K562 (cell line): ENCODE data around the gene PAAF1. TPM values are rescaled to one million over a fixed set of nuclear protein-coding genes. Genes with fewer than 3 reads are reported as not detected.
A peak's percentile ranks its signal among the peaks of the same experiment; 100 is the strongest.

ENCODE experiments used
- CBX2 ChIP-seq: fragments of 200-600 bp; sonication (generic); IDR thresholded peaks from one replicate; pipeline ENCODE4 v1.6.1; 2012; ENCODE audit warnings: mild to moderate bottlenecking, low read length, inconsistent platforms; ENCODE audit not compliant: insufficient read depth, poor library complexity, severe bottlenecking
- EP300 ChIP-seq: IDR thresholded peaks from 2 replicates; pipeline ENCODE4 v1.6.1; 2012; ENCODE audit warnings: low read length, improper control_type of control experiment
- ETV5 ChIP-seq: sonication (generic); formaldehyde crosslinking; IDR thresholded peaks from 2 replicates; pipeline ENCODE4 v1.4.0; 2020; ENCODE audit warnings: low read depth, mild to moderate bottlenecking, missing genetic modification reagents
- EZH2 ChIP-seq: IDR thresholded peaks from 2 replicates; pipeline ENCODE4 v1.6.1; 2012; ENCODE audit warnings: low read depth, mild to moderate bottlenecking, inconsistent platforms, low read length, borderline replicate concordance
- HDAC3 ChIP-seq: fragments of 450-650 bp; IDR thresholded peaks from 2 replicates; pipeline ENCODE4 v1.6.1; 2018; ENCODE audit warnings: borderline replicate concordance, mild to moderate bottlenecking, moderate library complexity; ENCODE audit not compliant: partially characterized antibody
- NFXL1 ChIP-seq: fragments of 450-650 bp; formaldehyde crosslinking; IDR thresholded peaks from 2 replicates; pipeline ENCODE4 v1.4.0; 2021; ENCODE audit warnings: mild to moderate bottlenecking
- PRDM10 ChIP-seq: fragments of 450-650 bp; IDR thresholded peaks from 2 replicates; pipeline ENCODE4 v1.6.1; 2018; ENCODE audit not compliant: partially characterized antibody
- RBM22 ChIP-seq: fragments of 200-400 bp; formaldehyde crosslinking; IDR thresholded peaks from 2 replicates; pipeline ENCODE4 v1.6.1; 2018; ENCODE audit warnings: low read length, low read depth; ENCODE audit not compliant: poor library complexity, severe bottlenecking
- TCF3 ChIP-seq: sonication (generic); formaldehyde crosslinking; IDR thresholded peaks from 2 replicates; pipeline ENCODE4 v1.4.0; 2020; ENCODE audit warnings: mild to moderate bottlenecking, missing genetic modification reagents
- TCF7 ChIP-seq: sonication (generic); IDR thresholded peaks from 2 replicates; pipeline ENCODE4 v1.6.1; 2016; ENCODE audit warnings: antibody characterized with exemption, borderline replicate concordance
- ZBED1 ChIP-seq: IDR thresholded peaks from 2 replicates; pipeline ENCODE4 v1.6.1; 2014
- ZNF639 ChIP-seq, 2 experiments: fragments of 200-800 bp in 1 of 2; sonication (Bioruptor generic) in 1 of 2; sonication (generic) in 1 of 2; formaldehyde crosslinking in 1 of 2; IDR thresholded peaks in 1 of 2; conservative IDR thresholded peaks in 1 of 2; 2 replicates each; pipeline versions ENCODE4 v1.5.0 to v1.6.1; 2016 to 2020; ENCODE audit warnings: missing compliant biosample characterization in 1 of 2, missing genetic modification characterization in 1 of 2, missing genetic modification reagents in 1 of 2
- polyA plus RNA-seq, 8 experiments: library from polyadenylated mRNA; depleted of rRNA in 4 of 8; stranded (reverse) in 5 of 8; unstranded in 3 of 8; fragments of >200 nt; fragmentation: Nextera tagmentation in 2 of 8; fragmentation: Illumina TruSeq in 1 of 8; extraction: Ambion mirVana in 2 of 8; extraction: Trizol in 1 of 8; gene quantifications; 2 replicates each; pipeline versions ENCODE4 v1.2.1 to v1.2.3, GENCODE V29; 2011 to 2014; ENCODE audit warnings: inconsistent platforms in 1 of 8, missing spikeins in 1 of 8
- total RNA-seq, 7 experiments: library from RNA; depleted of rRNA in 6 of 7; stranded (reverse); fragments of >200 nt in 6 of 7; fragmentation: Illumina TruSeq in 2 of 7; extraction: Trizol in 2 of 7; gene quantifications; 2 replicates each; pipeline versions ENCODE4 v1.2.1 to v1.2.3, GENCODE V29; 2011 to 2021; ENCODE audit warnings: low replicate concordance in 1 of 7
- TF ChIP-seq, protein P1 (sequence below): fragments of 150-350 bp; IDR thresholded peaks from 2 replicates; pipeline ENCODE4 v1.6.1; 2014; ENCODE audit warnings: low read depth, mild to moderate bottlenecking, low read length, borderline replicate concordance
- TF ChIP-seq, protein P2 (sequence below): fragments of 450-650 bp; IDR thresholded peaks from 2 replicates; pipeline ENCODE4 v1.6.1; 2016
- TF ChIP-seq, protein P3 (sequence below): sonication (generic); formaldehyde crosslinking; IDR thresholded peaks from 2 replicates; pipeline ENCODE4 v1.8.0; 2022; ENCODE audit warnings: missing genetic modification reagents, mild to moderate bottlenecking, borderline replicate concordance

Gene PAAF1
- total and polyA plus RNA-seq, 9 of the 15 experiments (the other 6 are each of a cell fraction or from before 2014, with no cell fraction given) = 13.5 to 78.6 (median 23.3) TPM

- TF ChIP-seq, protein P1, sequence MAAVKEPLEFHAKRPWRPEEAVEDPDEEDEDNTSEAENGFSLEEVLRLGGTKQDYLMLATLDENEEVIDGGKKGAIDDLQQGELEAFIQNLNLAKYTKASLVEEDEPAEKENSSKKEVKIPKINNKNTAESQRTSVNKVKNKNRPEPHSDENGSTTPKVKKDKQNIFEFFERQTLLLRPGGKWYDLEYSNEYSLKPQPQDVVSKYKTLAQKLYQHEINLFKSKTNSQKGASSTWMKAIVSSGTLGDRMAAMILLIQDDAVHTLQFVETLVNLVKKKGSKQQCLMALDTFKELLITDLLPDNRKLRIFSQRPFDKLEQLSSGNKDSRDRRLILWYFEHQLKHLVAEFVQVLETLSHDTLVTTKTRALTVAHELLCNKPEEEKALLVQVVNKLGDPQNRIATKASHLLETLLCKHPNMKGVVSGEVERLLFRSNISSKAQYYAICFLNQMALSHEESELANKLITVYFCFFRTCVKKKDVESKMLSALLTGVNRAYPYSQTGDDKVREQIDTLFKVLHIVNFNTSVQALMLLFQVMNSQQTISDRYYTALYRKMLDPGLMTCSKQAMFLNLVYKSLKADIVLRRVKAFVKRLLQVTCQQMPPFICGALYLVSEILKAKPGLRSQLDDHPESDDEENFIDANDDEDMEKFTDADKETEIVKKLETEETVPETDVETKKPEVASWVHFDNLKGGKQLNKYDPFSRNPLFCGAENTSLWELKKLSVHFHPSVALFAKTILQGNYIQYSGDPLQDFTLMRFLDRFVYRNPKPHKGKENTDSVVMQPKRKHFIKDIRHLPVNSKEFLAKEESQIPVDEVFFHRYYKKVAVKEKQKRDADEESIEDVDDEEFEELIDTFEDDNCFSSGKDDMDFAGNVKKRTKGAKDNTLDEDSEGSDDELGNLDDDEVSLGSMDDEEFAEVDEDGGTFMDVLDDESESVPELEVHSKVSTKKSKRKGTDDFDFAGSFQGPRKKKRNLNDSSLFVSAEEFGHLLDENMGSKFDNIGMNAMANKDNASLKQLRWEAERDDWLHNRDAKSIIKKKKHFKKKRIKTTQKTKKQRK = no peak
- TF ChIP-seq ZNF639 (CRISPR knock-in tag; conservative IDR thresholded peaks at IDR 0.05 in 1 of 2, IDR thresholded peaks at IDR 0.05 in 1 of 2) (peak in 1 of 2 experiments; percentile 27; a peak in 1 of 4 replicates), TCF3 (CRISPR knock-in tag) (peak; percentile 55), EP300 (0 out of 2 replicates have a peak, but pooled peaks have one; percentile 14), CBX2 (no peak), HDAC3 (no peak), NFXL1 (no peak), ETV5 (no peak), EZH2 (no peak), TCF7 (no peak), PRDM10 (no peak), RBM22 (no peak), ZBED1 (no peak)
- TF ChIP-seq, protein P2, sequence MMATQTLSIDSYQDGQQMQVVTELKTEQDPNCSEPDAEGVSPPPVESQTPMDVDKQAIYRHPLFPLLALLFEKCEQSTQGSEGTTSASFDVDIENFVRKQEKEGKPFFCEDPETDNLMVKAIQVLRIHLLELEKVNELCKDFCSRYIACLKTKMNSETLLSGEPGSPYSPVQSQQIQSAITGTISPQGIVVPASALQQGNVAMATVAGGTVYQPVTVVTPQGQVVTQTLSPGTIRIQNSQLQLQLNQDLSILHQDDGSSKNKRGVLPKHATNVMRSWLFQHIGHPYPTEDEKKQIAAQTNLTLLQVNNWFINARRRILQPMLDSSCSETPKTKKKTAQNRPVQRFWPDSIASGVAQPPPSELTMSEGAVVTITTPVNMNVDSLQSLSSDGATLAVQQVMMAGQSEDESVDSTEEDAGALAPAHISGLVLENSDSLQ = peak; percentile 67
- TF ChIP-seq, protein P3, sequence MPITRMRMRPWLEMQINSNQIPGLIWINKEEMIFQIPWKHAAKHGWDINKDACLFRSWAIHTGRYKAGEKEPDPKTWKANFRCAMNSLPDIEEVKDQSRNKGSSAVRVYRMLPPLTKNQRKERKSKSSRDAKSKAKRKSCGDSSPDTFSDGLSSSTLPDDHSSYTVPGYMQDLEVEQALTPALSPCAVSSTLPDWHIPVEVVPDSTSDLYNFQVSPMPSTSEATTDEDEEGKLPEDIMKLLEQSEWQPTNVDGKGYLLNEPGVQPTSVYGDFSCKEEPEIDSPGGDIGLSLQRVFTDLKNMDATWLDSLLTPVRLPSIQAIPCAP (CRISPR knock-in tag) = no peak
Observed at GRCh38 chr11:73851046-73851764, 25.6 kb upstream of the PAAF1 start (continued).
